Natural killer cell (primary cell): ENCODE results near the gene RAP2B. TPM values are rescaled to one million over a fixed set of nuclear protein-coding genes. Genes with fewer than 3 reads are reported as not detected.

ENCODE experiments used
- ATAC-seq, 3 donors: fragments of 150-1000 bp in 2 of 3; fragments of 200-7000 bp in 1 of 3; cut with Tn5 transposase; 1 replicate in 1 of 3; 2 replicates in 2 of 3; pipeline ENCODE4 v1.10.0; 2021; ENCODE audit warnings: mild to moderate bottlenecking in 2 of 3, moderate library complexity in 2 of 3
- DNase-seq, 2 donors: peaks; one replicate each; pipeline versions ENCODE4 v3.0.0 to v3.0.0-alpha.2; 2013 to 2021; ENCODE audit warnings: mixed read lengths in 1 of 2
- H3K27ac ChIP-seq: one replicate; pipeline ENCODE4 v1.5.1; 2013; ENCODE audit warnings: mild to moderate bottlenecking, low read length
- H3K27me3 ChIP-seq: one replicate; pipeline ENCODE4 v1.6.1; 2013; ENCODE audit warnings: low read length; ENCODE audit not compliant: control insufficient read depth, insufficient read depth
- H3K36me3 ChIP-seq: one replicate; pipeline ENCODE4 v1.6.1; 2013; ENCODE audit warnings: low read length; ENCODE audit not compliant: control insufficient read depth, insufficient read depth
- H3K4me1 ChIP-seq: one replicate; pipeline ENCODE4 v1.6.1; 2013; ENCODE audit warnings: low read length; ENCODE audit not compliant: control insufficient read depth, insufficient read depth
- H3K4me3 ChIP-seq: one replicate; pipeline ENCODE4 v1.5.1; 2013; ENCODE audit warnings: low read length
- H3K9me3 ChIP-seq: one replicate; pipeline ENCODE4 v1.6.1; 2013; ENCODE audit warnings: low read length; ENCODE audit not compliant: control insufficient read depth, insufficient read depth
- H3K27ac Mint-ChIP-seq, 2 donors: one replicate each; pipeline ENCODE4 v1.8.0; 2022; ENCODE audit warnings: mild to moderate bottlenecking in 2 of 2, mixed read lengths in 2 of 2, moderate library complexity in 1 of 2
- H3K27me3 Mint-ChIP-seq, 2 donors: one replicate each; pipeline ENCODE4 v1.8.0; 2022; ENCODE audit warnings: low read depth in 2 of 2, mixed read lengths in 2 of 2
- H3K36me3 Mint-ChIP-seq: one replicate; pipeline ENCODE4 v1.8.0; 2022; ENCODE audit warnings: mixed read lengths
- H3K4me1 Mint-ChIP-seq, 2 donors: one replicate each; pipeline ENCODE4 v1.8.0; 2022; ENCODE audit warnings: mixed read lengths in 2 of 2
- H3K4me3 Mint-ChIP-seq: one replicate; pipeline ENCODE4 v1.8.0; 2022; ENCODE audit warnings: mild to moderate bottlenecking, moderate library complexity, mixed read lengths
- H3K9me3 Mint-ChIP-seq, 2 donors: one replicate each; pipeline ENCODE4 v1.8.0; 2022; ENCODE audit warnings: mixed read lengths in 2 of 2
- CTCF ChIP-seq: fragments of 200-600 bp; IDR thresholded peaks from one replicate; pipeline ENCODE4 v1.8.0; 2022; ENCODE audit warnings: antibody characterized with exemption
- WGBS: methylation state at CpG from one replicate; pipeline ENCODE4 v1.1.7; 2013; ENCODE audit warnings: missing lambda C conversion rate; ENCODE audit not compliant: insufficient coverage; 5-methylcytosine and 5-hydroxymethylcytosine counted together
- intact Hi-C: fragments of 100-400 bp; cut with micrococcal nuclease; formaldehyde crosslinking; loops from one replicate; pipeline ENCODE4 v1.14.2; 2022
- total RNA-seq, 4 donors: library from RNA; stranded (reverse); fragments of 120-200 nt in 1 of 4; gene quantifications; one replicate each; pipeline versions ENCODE4 v1.2.3 to v1.2.4, GENCODE V29; 2013 to 2022

The RAP2B gene
- total RNA-seq, 3 donors from 2014 or later (not counting 1 experiment from before 2014, with no cell fraction given), result 34.8 to 41.7 (median 38.1) TPM

DNA sequence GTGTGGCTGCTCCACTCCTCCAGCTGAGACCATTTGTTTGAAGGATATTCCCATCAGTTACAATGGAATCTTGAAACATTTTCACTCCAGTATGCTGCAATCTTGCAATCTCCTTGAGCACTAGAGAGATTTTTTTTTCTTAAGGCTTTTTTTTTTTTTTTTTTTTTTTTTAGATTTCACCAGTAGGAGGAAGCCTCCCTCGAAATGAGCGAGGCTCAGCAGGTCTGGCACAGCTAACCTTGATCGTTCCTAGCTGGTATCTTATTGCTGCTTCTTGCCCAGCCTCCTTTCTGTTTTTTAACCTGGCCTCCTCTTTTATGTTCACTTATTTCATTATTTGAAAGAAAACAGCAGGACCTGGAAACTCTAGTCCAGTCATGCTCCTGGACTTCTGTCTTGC, 48.1 kb downstream of the RAP2B start:
- Histone ChIP-seq H3K27ac (no peak overlapping the region), H3K4me1 (peaks cover 16% of the 10 kb centered on the region), H3K36me3 (no peaks in the 10 kb centered on the region), H3K4me3 (no peak overlapping the region), H3K9me3 (no peaks in the 10 kb centered on the region), H3K27me3 (no peaks in the 10 kb centered on the region)
- peak; percentile 21 for TF ChIP-seq CTCF
- intact Hi-C loops, result no loop called here
- H3K4me1 Mint-ChIP-seq, result peaks cover 34 to 35% of the 10 kb centered on the region in 2 donors
- DNase-seq, result peak in 1 of 2 donors; percentile 74
- H3K9me3 Mint-ChIP-seq, result no peaks in the 10 kb centered on the region
- H3K27me3 Mint-ChIP-seq, result no peaks in the 10 kb centered on the region
- peak overlapping the region; percentile 62 for H3K4me3 Mint-ChIP-seq
- peak overlapping the region; percentile 46 to 78 for H3K27ac Mint-ChIP-seq
- peak in 2 of 3 donors; percentile 73 to 82 for ATAC-seq
- 44% methylated on average over 3 of the region's 3 CpGs for WGBS
- H3K36me3 Mint-ChIP-seq, result no peaks in the 10 kb centered on the region

- H3K27ac ChIP-seq, result no peak overlapping the region
- no CpG with 5 or more reads among the region's 1 CpG for WGBS
- H3K27ac Mint-ChIP-seq, result peak overlapping the region; percentile 46 to 78
- peaks cover 40% of the 10 kb centered on the region in 2 donors for H3K4me1 Mint-ChIP-seq
- ATAC-seq, result peak in 1 of 3 donors; percentile 33
- intact Hi-C loops, result no loop called here
- no peak for TF ChIP-seq CTCF
- no peaks in the 10 kb centered on the region for H3K27me3 Mint-ChIP-seq
- H3K9me3 ChIP-seq, result no peaks in the 10 kb centered on the region
- no peak for DNase-seq
- H3K36me3 ChIP-seq, result no peaks in the 10 kb centered on the region
- H3K9me3 Mint-ChIP-seq, result no peaks in the 10 kb centered on the region
- H3K4me1 ChIP-seq, result peaks cover 16% of the 10 kb centered on the region
- H3K36me3 Mint-ChIP-seq, result no peaks in the 10 kb centered on the region
- no peak overlapping the region for H3K4me3 ChIP-seq
- peak overlapping the region; percentile 62 for H3K4me3 Mint-ChIP-seq
- no peaks in the 10 kb centered on the region for H3K27me3 ChIP-seq
Measured at GRCh38 chr3:153210660-153211059, 48.6 kb downstream of the RAP2B start.

GRCh38 chr3:153215497-153215896, 53.5 kb downstream of the RAP2B start:
- ATAC-seq, result no peak
- peaks cover 0 to 3% of the 10 kb centered on the region in 2 donors for H3K9me3 Mint-ChIP-seq
- intact Hi-C loops, result no loop called here

More at GRCh38 chr3:153215497-153215896, 53.5 kb downstream of the RAP2B start:
- H3K27me3 ChIP-seq, result no peaks in the 10 kb centered on the region
- Mint-ChIP-seq H3K4me1 (peaks cover 47 to 54% of the 10 kb centered on the region in 2 donors), H3K36me3 (peaks cover 8% of the 10 kb centered on the region), H3K27ac (peak overlapping the region; percentile 19 to 64), H3K27me3 (no peaks in the 10 kb centered on the region), H3K4me3 (no peak overlapping the region)
- H3K4me3 ChIP-seq, result no peak overlapping the region
- no peaks in the 10 kb centered on the region for H3K36me3 ChIP-seq
- H3K4me1 ChIP-seq, result peaks cover 20% of the 10 kb centered on the region
- no peak for DNase-seq
- WGBS, result 100% methylated on average over 1 of the region's 1 CpG
- H3K27ac ChIP-seq, result no peak overlapping the region
- H3K9me3 ChIP-seq, result no peaks in the 10 kb centered on the region
- no peak for TF ChIP-seq CTCF
